ENCODE results near the gene ATP2B1.

Gene ATP2B1

GRCh38 chr12:89693639-89694202, 14.9 kb downstream of the ATP2B1 start:
- H3K27ac ChIP-seq (ENCODE audit: extremely low read depth, low read depth, low read length): no peak overlapping the region
- CTCF ChIA-PET: interaction anchor here (0.6 to 0.7 kb wide), 3 partner anchors 12 to 1097 kb away, joined by 3 to 4 read pairs (median 3); no protein-coding TSS in a partner anchor
- no peak overlapping the region for H3K4me3 ChIP-seq (ENCODE audit: low read depth, low read length)
- H3K4me1 ChIP-seq (ENCODE audit: control insufficient read depth, insufficient read depth, low read length): peaks cover 14% of the 10 kb centered on the region
- no peaks in the 10 kb centered on the region for H3K36me3 ChIP-seq (ENCODE audit: control insufficient read depth in 2 of 2, insufficient read depth in 1 of 2, low read length in 2 of 2)
- POLR2A ChIA-PET: no interaction called here
- TF ChIP-seq, protein P1, sequence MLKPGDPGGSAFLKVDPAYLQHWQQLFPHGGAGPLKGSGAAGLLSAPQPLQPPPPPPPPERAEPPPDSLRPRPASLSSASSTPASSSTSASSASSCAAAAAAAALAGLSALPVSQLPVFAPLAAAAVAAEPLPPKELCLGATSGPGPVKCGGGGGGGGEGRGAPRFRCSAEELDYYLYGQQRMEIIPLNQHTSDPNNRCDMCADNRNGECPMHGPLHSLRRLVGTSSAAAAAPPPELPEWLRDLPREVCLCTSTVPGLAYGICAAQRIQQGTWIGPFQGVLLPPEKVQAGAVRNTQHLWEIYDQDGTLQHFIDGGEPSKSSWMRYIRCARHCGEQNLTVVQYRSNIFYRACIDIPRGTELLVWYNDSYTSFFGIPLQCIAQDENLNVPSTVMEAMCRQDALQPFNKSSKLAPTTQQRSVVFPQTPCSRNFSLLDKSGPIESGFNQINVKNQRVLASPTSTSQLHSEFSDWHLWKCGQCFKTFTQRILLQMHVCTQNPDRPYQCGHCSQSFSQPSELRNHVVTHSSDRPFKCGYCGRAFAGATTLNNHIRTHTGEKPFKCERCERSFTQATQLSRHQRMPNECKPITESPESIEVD (tag by site-specific recombination; IDR thresholded peaks at IDR 0.05): peak; percentile 61
- no peak for TF ChIP-seq ZNF707 (tag by site-specific recombination; IDR thresholded peaks at IDR 0.05)
- H3K9me3 ChIP-seq (ENCODE audit: control insufficient read depth, insufficient read depth, low read depth, low read length): no peaks in the 10 kb centered on the region

GRCh38 chr12:89692439-89692838, 16.2 kb downstream of the ATP2B1 start:
- no peaks in the 10 kb centered on the region for H3K9me3 ChIP-seq (ENCODE audit: control insufficient read depth, insufficient read depth, low read depth, low read length)
- peaks cover 15% of the 10 kb centered on the region for H3K4me1 ChIP-seq (ENCODE audit: control insufficient read depth, insufficient read depth, low read length)
- no peak overlapping the region for H3K4me3 ChIP-seq (ENCODE audit: low read depth, low read length)
- ChIA-PET POLR2A (no interaction called here), CTCF (interaction anchor here (1.2 kb wide), 1 partner anchor 8 kb away, joined by 5 read pairs; no protein-coding TSS in a partner anchor)
- no peak for TF ChIP-seq ZNF248 (tag by site-specific recombination; IDR thresholded peaks at IDR 0.05)
- TF ChIP-seq ZNF311 (tag by site-specific recombination; IDR thresholded peaks at IDR 0.05; ENCODE audit: borderline replicate concordance): no peak
- TF ChIP-seq ZSCAN30 (tag by site-specific recombination; IDR thresholded peaks at IDR 0.05): no peak
- no peak for TF ChIP-seq YY2 (tag by site-specific recombination; IDR thresholded peaks at IDR 0.05)
- TF ChIP-seq ZNF629 (tag by site-specific recombination; IDR thresholded peaks at IDR 0.05): no peak
- TF ChIP-seq ZNF664 (tag by site-specific recombination; IDR thresholded peaks at IDR 0.05): no peak
- no peak for TF ChIP-seq REPIN1 (tag by site-specific recombination; IDR thresholded peaks at IDR 0.05; ENCODE audit: low read depth)
- no peak for TF ChIP-seq ZFP69B (tag by site-specific recombination; IDR thresholded peaks at IDR 0.05)
- TF ChIP-seq, protein P2, sequence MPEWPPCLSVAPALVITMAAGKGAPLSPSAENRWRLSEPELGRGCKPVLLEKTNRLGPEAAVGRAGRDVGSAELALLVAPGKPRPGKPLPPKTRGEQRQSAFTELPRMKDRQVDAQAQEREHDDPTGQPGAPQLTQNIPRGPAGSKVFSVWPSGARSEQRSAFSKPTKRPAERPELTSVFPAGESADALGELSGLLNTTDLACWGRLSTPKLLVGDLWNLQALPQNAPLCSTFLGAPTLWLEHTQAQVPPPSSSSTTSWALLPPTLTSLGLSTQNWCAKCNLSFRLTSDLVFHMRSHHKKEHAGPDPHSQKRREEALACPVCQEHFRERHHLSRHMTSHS (tag by site-specific recombination; IDR thresholded peaks at IDR 0.05): no peak
- TF ChIP-seq ZNF777 (tag by site-specific recombination; IDR thresholded peaks at IDR 0.05; ENCODE audit: borderline replicate concordance): no peak
- TF ChIP-seq ZBTB11 (tag by site-specific recombination; conservative IDR thresholded peaks at IDR 0.05; ENCODE audit: low read depth): no peak
- H3K36me3 ChIP-seq (ENCODE audit: control insufficient read depth in 2 of 2, insufficient read depth in 1 of 2, low read length in 2 of 2): no peaks in the 10 kb centered on the region
- H3K27ac ChIP-seq (ENCODE audit: extremely low read depth, low read depth, low read length): no peak overlapping the region

- Histone ChIP-seq H3K27ac (ENCODE audit: extremely low read depth, low read depth, low read length) (no peak overlapping the region), H3K9me3 (ENCODE audit: control insufficient read depth, insufficient read depth, low read depth, low read length) (no peaks in the 10 kb centered on the region), H3K4me3 (ENCODE audit: low read depth, low read length) (no peak overlapping the region), H3K4me1 (ENCODE audit: control insufficient read depth, insufficient read depth, low read length) (peaks cover 8% of the 10 kb centered on the region), H3K36me3 (ENCODE audit: control insufficient read depth in 2 of 2, insufficient read depth in 1 of 2, low read length in 2 of 2) (no peaks in the 10 kb centered on the region)
- POLR2A ChIA-PET: no interaction called here
- CTCF ChIA-PET: interaction anchor here (1.2 kb wide), 1 partner anchor 9 kb away, joined by 5 read pairs; no protein-coding TSS in a partner anchor
- TF ChIP-seq SP7 (tag by site-specific recombination; IDR thresholded peaks at IDR 0.05) (peak; percentile 58; the same call in 1 of the 2 replicates), ZNF548 (tag by site-specific recombination; IDR thresholded peaks at IDR 0.05) (no peak)
Measured at GRCh38 chr12:89691659-89692058, 17.0 kb downstream of the ATP2B1 start.

All from HEK293 (cell line).